Mucosa of descending colon (tissue), 3 donors: ENCODE data around the gene THOC1. TPM values are rescaled to one million over a fixed set of nuclear protein-coding genes. Genes with fewer than 3 reads are reported as not detected.
"Not testable (repeated sequence)": the region's sequence is repeated elsewhere in the genome, so short reads cannot be mapped to it uniquely, and the experiment has no call there.

Source experiments
- ATAC-seq: fragments of 200-7000 bp; cut with Tn5 transposase; one replicate; pipeline ENCODE4 v1.9.1; 2020; ENCODE audit warnings: mild to moderate bottlenecking, moderate library complexity
- DNase-seq, 3 donors: peaks; one replicate each; pipeline ENCODE4 v3.0.0-alpha.2; 2020
- H3K36me3 ChIP-seq: fragments of 200-600 bp; one replicate; pipeline ENCODE4 v1.8.0; 2021; ENCODE audit warnings: low read depth, mild to moderate bottlenecking
- H3K4me1 ChIP-seq: fragments of 200-600 bp; one replicate; pipeline ENCODE4 v1.8.0; 2021; ENCODE audit warnings: low read depth, mild to moderate bottlenecking
- H3K4me3 ChIP-seq: fragments of 200-600 bp; one replicate; pipeline ENCODE4 v1.8.0; 2021; ENCODE audit warnings: mild to moderate bottlenecking
- H3K9me3 ChIP-seq: fragments of 200-600 bp; one replicate; pipeline ENCODE4 v1.8.0; 2021; ENCODE audit warnings: mild to moderate bottlenecking
- intact Hi-C, 2 donors: fragments of 100-400 bp; cut with DNase I in 1 of 2; cut with micrococcal nuclease in 1 of 2; formaldehyde crosslinking; loops; one replicate each; pipeline versions ENCODE4 v1.11.0 to v1.11.1; 2022; cut with DNase I, micrococcal nuclease
- total RNA-seq, 3 donors: library from RNA; stranded (reverse); fragmentation: NEBNext Ultra II Directional in 2 of 3; extraction: Animal tissue kit (Norgen Biotek cat#: 25700) in 2 of 3; gene quantifications; one replicate each; pipeline versions ENCODE4 v1.2.1 to v1.2.4, GENCODE V29; 2021 to 2023
- TF ChIP-seq, protein P1 (sequence below): fragments of 200-600 bp; IDR thresholded peaks from one replicate; pipeline ENCODE4 v1.8.0; 2022; ENCODE audit warnings: antibody characterized with exemption, mild to moderate bottlenecking
- donor health status: DM: no; HTN: no; CAD: no; lungs with moderate emphysema.
- donor health status: DM: no; HTN: no; CAD: no.
- donor health status: DM: no; HTN: yes; CAD: no.

THOC1 gene
- total RNA-seq, 3 donors from 2014 or later, result 25.9 to 32.8 (median 27.6) TPM

GRCh38 chr18:292271-292670 lies 24.4 kb upstream of the THOC1 start:
- no peak for DNase-seq
- H3K4me3 ChIP-seq, result no peak overlapping the region
- ATAC-seq, result no peak
- no peaks in the 10 kb centered on the region for H3K4me1 ChIP-seq
- no peaks in the 10 kb centered on the region for H3K9me3 ChIP-seq
- intact Hi-C loops, result loop anchor here in 1 of 2 donors (10.0 kb wide), 1 partner anchor 323 kb away; no protein-coding TSS in a partner anchor
- no peaks in the 10 kb centered on the region for H3K36me3 ChIP-seq
- TF ChIP-seq, protein P1, sequence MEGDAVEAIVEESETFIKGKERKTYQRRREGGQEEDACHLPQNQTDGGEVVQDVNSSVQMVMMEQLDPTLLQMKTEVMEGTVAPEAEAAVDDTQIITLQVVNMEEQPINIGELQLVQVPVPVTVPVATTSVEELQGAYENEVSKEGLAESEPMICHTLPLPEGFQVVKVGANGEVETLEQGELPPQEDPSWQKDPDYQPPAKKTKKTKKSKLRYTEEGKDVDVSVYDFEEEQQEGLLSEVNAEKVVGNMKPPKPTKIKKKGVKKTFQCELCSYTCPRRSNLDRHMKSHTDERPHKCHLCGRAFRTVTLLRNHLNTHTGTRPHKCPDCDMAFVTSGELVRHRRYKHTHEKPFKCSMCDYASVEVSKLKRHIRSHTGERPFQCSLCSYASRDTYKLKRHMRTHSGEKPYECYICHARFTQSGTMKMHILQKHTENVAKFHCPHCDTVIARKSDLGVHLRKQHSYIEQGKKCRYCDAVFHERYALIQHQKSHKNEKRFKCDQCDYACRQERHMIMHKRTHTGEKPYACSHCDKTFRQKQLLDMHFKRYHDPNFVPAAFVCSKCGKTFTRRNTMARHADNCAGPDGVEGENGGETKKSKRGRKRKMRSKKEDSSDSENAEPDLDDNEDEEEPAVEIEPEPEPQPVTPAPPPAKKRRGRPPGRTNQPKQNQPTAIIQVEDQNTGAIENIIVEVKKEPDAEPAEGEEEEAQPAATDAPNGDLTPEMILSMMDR, result no peak

DNA sequence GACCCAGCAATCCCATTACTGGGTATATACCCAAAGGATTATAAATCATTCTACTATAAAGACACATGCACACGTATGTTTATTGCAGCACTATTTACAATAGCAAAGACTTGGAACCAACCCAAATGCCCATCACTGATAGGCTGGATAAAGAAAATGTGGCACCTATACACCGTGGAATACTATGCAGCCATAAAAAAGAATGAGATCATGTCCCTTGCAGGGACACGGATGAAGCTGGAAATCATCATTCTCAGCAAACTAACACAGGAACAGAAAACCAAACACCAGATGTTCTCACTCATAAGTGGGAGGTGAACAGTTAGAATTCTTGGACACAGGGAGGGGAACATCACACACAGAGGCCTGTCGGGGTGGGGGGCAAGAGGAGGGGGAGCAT lies 22.1 kb upstream of the THOC1 start:
- not testable (repeated sequence) for H3K36me3 ChIP-seq, H3K4me1 ChIP-seq, H3K4me3 ChIP-seq, H3K9me3 ChIP-seq, ATAC-seq, DNase-seq
- intact Hi-C loops, result loop anchor here (10.0 kb wide), 1 partner anchor 325 kb away; no protein-coding TSS in a partner anchor

DNA sequence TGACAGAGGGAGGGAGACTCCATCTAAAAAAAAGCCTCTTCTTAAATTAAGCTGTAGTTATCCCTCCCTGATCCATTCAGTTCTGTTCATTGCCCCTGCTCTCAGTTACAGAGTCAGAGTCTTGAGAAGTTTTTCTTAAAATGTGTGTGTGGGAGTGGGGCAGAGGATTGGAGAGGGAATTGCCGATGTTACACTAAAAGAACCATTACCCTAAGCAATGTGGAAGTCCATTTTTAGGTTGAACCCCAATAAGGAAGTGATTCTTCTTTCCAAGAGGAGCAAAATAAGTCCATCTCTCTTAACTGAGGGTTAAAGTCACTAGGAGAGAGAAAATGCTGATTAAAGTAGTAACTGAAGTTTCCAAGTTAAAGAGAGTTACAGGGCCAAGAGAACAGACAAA lies 21.2 kb upstream of the THOC1 start:
- Histone ChIP-seq H3K9me3 (no peaks in the 10 kb centered on the region), H3K36me3 (no peaks in the 10 kb centered on the region), H3K4me1 (no peaks in the 10 kb centered on the region), H3K4me3 (no peak overlapping the region)
- DNase-seq, result no peak
- TF ChIP-seq, protein P1, result no peak
- intact Hi-C loops, result loop anchor here in 1 of 2 donors (10.0 kb wide), 1 partner anchor 326 kb away; no protein-coding TSS in a partner anchor
- no peak for ATAC-seq

- H3K36me3 ChIP-seq, result no peaks in the 10 kb centered on the region
- no peaks in the 10 kb centered on the region for H3K9me3 ChIP-seq
- intact Hi-C loops, result loop anchor here in 1 of 2 donors (10.0 kb wide), 1 partner anchor 328 kb away; no protein-coding TSS in a partner anchor
- H3K4me3 ChIP-seq, result no peak overlapping the region
- no peaks in the 10 kb centered on the region for H3K4me1 ChIP-seq
- TF ChIP-seq, protein P1, result no peak
- ATAC-seq (no peak), DNase-seq (no peak)
Observed at GRCh38 chr18:286515-287310, 18.9 kb upstream of the THOC1 start.

DNA sequence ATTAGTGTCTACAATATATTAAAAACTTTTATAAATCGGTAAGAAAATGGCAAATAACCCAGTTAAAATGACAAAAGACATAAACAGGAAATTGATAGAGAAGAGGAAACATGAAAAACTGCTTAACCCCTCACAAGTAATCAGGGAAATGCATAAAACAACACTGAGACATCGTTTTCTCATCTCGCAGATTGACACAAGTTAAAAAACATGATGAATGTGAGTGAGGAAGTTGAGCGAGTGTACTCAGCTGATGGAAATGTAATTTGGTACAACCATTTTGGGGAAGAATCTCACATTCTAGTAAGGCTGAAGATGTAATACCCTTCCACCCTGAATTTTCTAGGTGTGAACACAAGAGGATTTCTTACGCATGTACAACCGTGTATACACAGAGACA lies 18.0 kb upstream of the THOC1 start:
- no peak for DNase-seq
- Histone ChIP-seq H3K9me3 (no peaks in the 10 kb centered on the region), H3K4me3 (no peak overlapping the region), H3K36me3 (no peaks in the 10 kb centered on the region), H3K4me1 (no peaks in the 10 kb centered on the region)
- ATAC-seq, result no peak
- TF ChIP-seq, protein P1, result no peak
- intact Hi-C loops, result loop anchor here in 1 of 2 donors (10.0 kb wide), 1 partner anchor 329 kb away; no protein-coding TSS in a partner anchor

DNA sequence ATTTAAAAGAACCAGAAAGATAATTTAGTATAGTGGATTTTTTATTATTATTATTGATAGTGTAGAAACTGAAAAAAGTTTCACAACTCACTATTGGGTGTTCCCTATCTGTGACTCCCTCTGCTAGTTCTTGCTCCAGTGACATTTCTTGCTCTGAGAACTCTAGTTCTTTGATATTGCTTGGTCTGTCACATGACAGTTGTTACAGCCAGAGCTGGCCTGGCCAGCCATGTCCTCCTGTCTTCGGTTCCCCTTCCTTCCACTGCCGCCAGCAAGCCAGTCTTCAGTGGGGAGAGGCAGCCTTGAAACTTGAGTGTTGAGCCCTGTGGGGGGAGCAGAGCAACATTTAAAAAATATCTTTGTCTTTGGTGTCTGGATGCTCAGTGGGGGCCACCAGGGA lies 7.6 kb upstream of the THOC1 start:
- DNase-seq (no peak), ATAC-seq (no peak)
- intact Hi-C loops, result no loop called here
- Histone ChIP-seq H3K4me1 (no peaks in the 10 kb centered on the region), H3K36me3 (no peaks in the 10 kb centered on the region), H3K4me3 (no peak overlapping the region), H3K9me3 (no peaks in the 10 kb centered on the region)
- TF ChIP-seq, protein P1, result no peak
